Measurements from ENCODE around the gene QKI.

- no peak for TF ChIP-seq GATA3 (IDR thresholded peaks at IDR 0.05; ENCODE audit: low read depth, low read length)
- no peak for TF ChIP-seq GATA2 (IDR thresholded peaks at IDR 0.05; ENCODE audit: low read depth, low read length)
Observed at GRCh38 chr6:163436843-163437242, 22.3 kb downstream of the QKI start.

All from SH-SY5Y (cell line).